ENCODE data around the gene MTHFSD.
A peak's percentile ranks its signal among the peaks of the same experiment; 100 is the strongest.

Gene MTHFSD

DNA sequence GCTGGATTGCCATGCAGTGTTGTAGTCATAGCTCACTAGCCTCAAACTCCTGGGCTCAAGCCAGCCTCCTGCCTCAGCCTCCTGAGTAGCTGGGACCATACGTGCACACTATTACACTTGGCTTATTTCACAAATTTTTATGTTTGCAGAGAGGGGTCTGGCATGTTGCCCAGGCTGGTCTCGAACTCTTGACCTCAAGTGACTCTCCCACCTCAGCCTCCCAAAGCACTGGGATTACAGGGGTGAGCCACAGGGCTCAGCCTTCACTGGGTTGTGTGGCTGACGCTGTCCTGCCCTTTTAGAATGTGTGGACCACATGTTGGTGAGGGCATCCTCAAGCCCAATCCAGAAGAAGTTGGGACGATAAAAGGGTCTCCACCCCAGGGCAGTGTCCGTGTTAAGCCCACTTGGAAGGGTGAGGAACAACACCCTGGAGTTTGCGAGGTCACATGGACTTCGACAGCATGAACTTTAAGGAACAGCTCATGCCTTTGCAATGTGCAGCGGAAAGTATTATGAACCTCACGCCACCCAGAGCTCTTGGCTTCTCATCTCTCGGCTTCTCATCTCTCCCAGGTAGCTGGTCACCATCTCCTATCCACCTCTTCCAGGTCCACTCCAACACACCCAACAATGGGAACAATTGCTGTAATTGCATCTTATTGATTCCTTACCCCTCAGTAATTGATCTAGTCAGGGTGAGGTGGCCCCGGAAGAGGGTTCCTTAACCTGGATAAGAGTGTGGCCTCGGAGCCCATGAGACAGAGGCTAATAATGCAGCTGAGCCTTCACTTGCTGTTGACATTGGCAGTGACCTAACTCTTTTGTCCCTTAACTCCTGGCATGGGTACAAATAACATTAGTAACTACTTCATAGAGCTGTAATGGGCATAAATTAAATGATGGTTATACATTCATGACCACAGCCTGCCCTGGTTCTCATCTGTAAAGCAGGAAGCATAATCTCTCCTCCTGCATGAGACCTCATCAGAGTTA is 30.0 kb upstream of the MTHFSD start:
- H3K27ac ChIP-seq: peak overlapping the region; percentile 61
- no peak for DNase-seq (ENCODE audit: low read depth, low spot score)

DNA sequence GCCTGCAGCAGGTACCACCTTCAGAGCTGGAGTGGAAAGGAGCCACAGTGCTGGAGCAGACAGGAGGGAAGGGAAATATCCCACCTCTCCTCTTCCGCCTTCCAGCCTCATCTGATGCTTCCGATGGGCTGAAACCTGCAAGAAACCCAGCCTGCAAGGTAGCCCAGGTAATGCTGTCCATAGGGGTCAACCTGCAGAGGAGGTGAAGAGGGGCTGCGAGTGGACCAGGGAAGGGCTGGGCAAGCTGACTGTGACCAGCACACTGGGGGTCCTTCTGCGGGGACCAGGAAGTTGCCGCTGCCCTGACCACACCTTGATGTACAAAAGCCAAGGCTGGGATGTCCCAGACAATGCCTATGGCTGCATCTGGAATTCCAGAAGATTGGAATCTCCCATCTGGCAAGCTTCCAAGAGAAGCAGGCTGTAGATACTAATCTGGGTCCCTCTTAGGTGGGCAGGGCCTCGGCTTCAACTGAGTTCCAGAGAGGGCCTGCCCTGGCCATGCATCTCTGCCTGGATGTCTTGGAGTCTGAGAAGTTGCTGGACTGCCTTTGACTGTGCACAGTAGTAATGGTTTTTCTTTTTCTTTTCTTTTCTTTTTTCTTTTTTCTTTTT is 29.1 kb upstream of the MTHFSD start:
- H3K27ac ChIP-seq: no peak overlapping the region
- DNase-seq (ENCODE audit: low read depth, low spot score): no peak

DNA sequence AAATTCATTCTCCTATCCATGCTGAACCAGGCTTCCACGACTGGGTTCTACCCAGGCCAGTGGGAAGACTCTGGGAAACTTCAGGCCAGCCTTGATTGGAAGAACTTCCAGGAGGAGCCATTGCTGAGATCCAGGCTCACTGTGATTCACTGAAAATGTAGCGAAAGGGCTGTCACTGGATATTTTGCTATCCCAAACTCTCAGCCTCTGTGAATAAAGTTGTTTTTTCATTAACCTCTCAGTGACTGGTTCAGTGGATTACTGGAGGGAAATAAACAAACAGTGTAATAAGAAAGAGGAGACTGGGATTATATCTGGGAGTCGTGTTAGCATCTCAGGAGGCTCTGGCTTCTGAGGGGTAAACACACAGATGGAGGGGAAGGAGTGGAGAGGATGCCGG is 26.4 kb upstream of the MTHFSD start:
- DNase-seq (ENCODE audit: low read depth, low spot score): no peak
- H3K27ac ChIP-seq: no peak overlapping the region

DNA sequence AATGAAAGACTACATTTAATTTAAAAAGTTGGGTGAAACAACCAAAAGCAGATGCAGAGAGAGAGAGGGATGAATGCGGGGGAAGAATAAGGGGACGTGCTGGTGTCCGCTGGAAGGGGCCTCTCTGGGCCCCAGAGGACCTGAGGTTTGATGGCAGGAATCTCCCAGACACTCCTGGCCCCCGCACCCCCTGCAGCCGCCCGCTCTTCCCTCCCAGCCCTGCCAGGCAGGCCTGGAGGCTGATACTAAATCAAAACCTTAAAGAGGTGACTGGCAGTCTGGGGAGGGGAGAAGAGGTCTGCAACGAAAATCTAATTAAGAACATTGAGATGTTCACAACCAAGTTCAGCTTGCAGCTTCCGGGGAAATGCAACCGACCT is 25.7 kb upstream of the MTHFSD start:
- no peak overlapping the region for H3K27ac ChIP-seq
- DNase-seq (ENCODE audit: low read depth, low spot score): no peak

DNA sequence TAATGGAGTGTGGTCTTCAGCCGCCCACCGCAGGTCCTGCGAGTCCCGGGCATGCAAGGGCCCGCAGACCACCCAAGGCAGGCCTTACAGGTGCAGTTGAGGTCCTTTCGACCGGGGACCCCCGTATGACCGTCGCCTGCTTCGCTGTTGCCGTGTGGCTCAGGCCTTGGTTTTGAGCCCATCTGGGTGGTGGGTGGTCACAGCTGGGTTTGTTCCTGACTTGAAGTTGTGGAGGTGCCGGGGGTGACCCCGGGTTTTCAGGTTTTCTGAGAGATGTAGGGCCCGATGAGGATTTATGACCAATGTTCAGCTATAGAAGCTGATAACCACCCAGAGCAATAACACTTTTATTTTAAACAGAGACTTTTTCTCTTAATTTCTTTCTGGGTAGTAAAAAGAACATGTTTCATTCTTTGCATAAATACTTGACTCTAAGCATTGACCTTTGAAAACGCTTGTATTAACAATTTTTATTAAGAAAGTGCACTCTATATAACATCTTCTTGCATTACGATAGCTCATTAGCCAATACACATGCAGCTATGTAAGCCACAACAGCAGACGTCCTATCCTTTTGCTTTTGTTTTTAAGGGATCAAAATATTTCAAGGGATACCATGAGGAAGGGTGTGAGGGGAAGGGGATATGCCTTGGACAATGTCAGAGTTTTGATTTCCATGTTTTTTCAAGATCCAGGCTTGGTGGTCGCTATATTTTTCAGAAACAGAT is 25.2 kb upstream of the MTHFSD start:
- no peak overlapping the region for H3K27ac ChIP-seq
- no peak for DNase-seq (ENCODE audit: low read depth, low spot score)

DNA sequence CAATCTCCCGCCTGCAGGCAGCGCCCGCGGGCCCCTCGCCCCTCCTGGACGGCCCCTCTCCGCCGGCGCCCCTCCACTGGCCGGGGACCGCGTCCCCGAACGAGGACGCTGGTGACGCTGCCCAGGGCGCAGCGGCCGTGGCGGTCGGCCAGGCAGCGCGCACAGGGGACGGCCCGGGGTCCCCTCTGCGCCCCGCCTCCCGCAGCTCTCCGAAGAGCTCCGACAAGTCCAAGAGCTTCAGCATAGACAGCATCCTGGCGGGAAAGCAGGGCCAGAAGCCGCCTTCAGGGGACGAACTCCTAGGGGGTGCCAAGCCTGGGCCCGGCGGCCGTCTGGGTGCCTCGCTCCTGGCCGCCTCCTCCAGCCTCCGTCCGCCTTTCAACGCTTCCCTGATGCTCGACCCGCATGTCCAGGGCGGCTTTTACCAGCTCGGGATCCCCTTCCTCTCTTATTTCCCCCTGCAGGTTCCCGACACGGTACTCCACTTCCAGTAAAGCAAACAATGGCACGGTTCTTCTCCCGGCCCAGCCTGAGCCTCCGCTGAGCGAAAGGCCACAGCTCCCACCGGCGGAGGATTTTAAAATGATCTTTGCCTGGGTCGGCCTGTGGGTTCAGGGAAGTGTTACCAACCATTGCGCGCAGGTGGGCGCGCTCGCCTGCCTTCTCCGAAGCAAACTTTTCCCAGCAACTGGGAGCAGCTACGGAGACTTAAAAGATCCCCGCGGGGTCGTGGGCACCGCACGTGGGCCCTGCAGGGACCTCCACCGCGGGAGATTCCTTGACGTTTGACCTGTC is 24.4 kb upstream of the MTHFSD start:
- H3K27ac ChIP-seq: peak overlapping the region; percentile 75
- DNase-seq (ENCODE audit: low read depth, low spot score): no peak

GRCh38 chr16:86578611-86579267 is 23.7 kb upstream of the MTHFSD start:
- no peak for DNase-seq (ENCODE audit: low read depth, low spot score)
- H3K27ac ChIP-seq: peak overlapping the region; percentile 75

- no peak for DNase-seq (ENCODE audit: low read depth, low spot score)
- H3K27ac ChIP-seq: peak within 1 kb of the TSS; percentile 75
These were observed 23.1 kb upstream of the MTHFSD start, which contains the start of gene FOXL1 for GRCh38 chr16:86578061-86578599. Gene FOXL1, plus strand, starts transcription at chr16:86578549. Its CDS starts 175 bp downstream, at chr16:86578724.

- H3K27ac ChIP-seq: peak overlapping the region; percentile 75
- DNase-seq (ENCODE audit: low read depth, low spot score): no peak
These were observed 22.4 kb upstream of the MTHFSD start for GRCh38 chr16:86577314-86577971.

DNA sequence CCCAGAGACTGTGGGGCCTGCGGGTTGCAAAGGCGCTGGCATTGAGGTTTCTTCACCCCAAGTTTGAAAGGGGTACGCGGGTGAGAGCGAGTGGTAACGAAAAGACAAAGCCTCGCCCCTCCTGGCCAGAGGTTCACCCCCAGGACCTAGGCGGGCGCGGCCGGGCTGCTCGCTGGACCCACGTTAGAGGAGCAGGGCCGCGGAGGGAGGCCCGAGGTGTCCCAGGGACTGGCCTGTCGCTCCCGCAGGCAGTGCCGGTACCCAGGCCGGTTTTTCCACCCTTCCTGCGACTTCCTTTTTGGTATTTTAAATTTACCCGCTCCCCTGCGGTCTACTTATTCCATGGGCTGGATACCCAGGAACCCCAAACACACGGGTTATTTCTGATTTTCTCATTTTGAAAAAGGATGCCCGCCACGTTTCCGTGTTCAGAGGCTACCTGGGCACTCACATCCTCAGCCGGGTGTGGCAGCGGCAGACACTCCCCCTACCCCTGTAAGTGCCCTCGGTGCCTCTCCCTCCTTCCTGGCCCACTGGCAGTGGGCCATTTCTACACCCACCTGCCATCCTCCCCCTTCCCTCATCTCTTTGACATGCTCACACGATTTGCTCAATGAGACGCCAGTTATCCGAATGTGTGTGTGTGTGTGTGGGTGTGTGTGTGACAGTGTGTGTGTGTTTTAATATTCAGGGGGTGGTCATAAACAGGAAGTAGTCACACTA is 21.7 kb upstream of the MTHFSD start:
- peak overlapping the region; percentile 75 for H3K27ac ChIP-seq
- no peak for DNase-seq (ENCODE audit: low read depth, low spot score)

GRCh38 chr16:86575754-86576557 is 20.9 kb upstream of the MTHFSD start:
- peak overlapping the region; percentile 75 for H3K27ac ChIP-seq
- DNase-seq (ENCODE audit: low read depth, low spot score): peak; percentile 51

GRCh38 chr16:86575095-86575685 is 20.2 kb upstream of the MTHFSD start:
- peak overlapping the region; percentile 75 for H3K27ac ChIP-seq
- DNase-seq (ENCODE audit: low read depth, low spot score): no peak

DNA sequence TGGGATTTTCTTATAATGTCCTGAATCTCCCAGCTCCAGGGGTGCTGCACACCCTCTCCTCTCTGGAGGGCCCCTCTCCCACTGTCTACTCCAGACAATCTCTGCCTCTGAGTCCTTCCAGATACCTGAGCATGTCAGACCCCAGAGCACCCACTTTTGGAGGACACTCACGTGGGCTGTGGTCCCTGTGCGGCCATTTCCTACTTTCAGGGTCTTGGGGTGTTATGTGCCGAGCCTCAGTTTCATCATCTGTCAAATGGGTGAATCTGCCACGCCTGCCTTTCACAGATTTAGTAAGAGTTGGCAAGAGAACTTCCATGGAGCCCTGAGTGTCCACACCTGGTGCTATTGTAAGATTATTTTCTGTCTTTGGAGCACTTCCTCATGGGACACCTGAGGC is 19.6 kb upstream of the MTHFSD start:
- H3K27ac ChIP-seq: no peak overlapping the region
- no peak for DNase-seq (ENCODE audit: low read depth, low spot score)

DNA sequence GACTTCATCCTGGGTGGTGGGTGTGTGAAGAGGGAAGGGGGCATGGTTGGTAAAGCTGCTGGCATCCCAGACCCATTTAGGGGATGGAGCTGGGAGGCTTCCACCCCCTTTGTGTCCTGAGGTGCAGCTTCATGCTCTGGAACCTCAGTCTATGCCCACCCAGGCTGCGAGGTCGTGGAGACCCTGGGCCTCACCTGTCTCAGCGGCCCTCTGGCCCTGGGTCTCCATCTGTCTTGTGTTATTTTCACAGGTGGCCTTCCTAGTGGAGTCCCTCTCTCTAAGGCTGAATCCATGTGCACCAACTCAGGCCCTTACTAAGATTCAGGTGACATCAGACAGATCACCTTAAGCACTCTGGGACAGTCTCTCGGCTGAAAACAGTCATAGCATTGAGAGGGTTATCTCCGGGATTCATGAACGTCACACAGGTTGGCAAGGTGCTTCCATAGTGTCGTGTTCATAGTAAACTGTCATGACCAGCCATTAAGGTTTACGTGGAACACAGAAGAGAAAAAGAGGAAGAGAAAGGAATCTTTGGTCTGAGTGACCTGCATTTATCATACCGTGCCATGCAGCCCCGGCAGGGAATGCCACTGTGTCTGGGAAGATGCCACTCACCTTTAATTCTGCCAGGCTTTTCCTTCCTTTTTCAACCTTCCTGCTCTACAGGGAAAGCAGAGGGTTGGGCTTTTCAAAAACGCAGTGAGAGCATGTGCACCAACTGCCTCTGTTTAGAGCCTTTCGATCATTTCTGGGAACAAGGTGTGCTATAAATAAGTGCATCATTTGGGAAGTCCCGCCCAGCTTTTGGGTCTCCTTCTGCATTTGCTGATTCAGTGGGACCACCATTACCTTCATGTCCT is 18.8 kb upstream of the MTHFSD start:
- H3K27ac ChIP-seq: no peak overlapping the region
- DNase-seq (ENCODE audit: low read depth, low spot score): no peak

DNA sequence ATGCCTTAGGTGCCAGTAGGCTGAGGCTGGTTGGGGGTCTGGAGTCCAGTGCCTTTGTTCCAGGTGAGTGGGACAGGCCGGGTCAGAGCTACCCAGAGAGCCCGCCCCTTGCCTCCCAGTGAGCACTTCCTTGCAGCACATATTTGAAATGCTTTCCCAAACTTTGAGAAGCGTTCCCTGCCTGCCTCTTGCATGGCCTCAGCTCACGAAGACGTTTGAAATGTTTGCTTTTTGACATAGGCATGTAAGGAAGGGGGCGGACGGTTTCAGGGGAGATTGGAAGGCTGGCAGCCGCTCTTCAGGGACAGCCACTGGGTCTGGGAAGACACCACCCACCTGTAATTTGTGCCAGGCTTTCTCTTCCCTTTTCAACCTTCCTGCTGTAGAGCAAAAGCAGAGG is 18.2 kb upstream of the MTHFSD start:
- H3K27ac ChIP-seq: no peak overlapping the region
- DNase-seq (ENCODE audit: low read depth, low spot score): no peak

- DNase-seq (ENCODE audit: low read depth, low spot score): no peak
These were observed 17.6 kb upstream of the MTHFSD start for GRCh38 chr16:86572606-86573005.

More at GRCh38 chr16:86572606-86573005, 17.6 kb upstream of the MTHFSD start:
- no peak overlapping the region for H3K27ac ChIP-seq
